RCC 7860 (cell line): ENCODE measurements around the gene PPP4R1.

Experiments
- DNase-seq: peaks from one replicate; pipeline ENCODE4 v3.0.0-alpha.2; 2015; ENCODE audit warnings: low spot score
- FAIRE-seq: peaks from 2 replicates; lab custom pipeline; 2012; peaks lifted over from hg19 to GRCh38; lab: Jason Lieb, UNC

PPP4R1 gene

DNA sequence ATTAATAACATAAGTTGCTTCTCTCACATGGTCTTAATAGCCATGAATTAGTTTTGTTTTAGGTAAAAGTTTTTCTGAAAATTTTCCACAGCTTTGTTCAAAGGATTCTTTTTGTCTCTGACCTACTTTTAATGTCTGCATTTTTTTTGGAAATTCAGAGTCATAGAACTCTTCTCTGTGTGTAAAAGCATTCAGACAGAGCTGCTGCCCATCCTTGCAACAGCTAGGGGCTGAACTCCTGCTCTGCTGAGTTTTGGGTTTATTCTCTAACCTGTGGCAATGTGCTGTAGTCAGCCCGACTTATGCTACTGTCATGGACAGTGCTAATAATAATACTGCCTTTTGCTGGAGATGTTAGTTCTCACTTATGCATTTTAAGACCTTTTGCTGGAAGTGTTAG, 95.0 kb downstream of the PPP4R1 start:
- FAIRE-seq: no peak
- DNase-seq: no peak

DNA sequence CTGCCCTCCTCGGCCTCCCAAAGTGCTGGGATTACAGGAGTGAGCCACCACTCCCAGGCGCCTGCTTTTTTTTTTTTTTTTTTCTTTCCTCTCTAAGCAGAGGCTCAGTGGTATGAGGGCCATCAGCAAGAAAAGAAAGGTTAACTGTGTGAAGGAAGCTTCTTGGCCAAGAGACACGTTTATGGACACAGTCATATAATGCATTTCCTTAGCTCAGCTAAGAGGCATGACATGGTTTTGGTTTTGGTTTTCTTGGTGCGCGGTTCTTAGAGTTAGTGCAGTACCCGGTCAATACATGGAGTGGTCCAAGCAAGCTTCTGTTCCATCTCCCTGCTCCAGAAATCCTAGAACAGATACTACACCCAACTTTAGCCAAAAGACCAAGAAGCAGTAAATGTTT, 96.5 kb downstream of the PPP4R1 start:
- no peak for FAIRE-seq

DNA sequence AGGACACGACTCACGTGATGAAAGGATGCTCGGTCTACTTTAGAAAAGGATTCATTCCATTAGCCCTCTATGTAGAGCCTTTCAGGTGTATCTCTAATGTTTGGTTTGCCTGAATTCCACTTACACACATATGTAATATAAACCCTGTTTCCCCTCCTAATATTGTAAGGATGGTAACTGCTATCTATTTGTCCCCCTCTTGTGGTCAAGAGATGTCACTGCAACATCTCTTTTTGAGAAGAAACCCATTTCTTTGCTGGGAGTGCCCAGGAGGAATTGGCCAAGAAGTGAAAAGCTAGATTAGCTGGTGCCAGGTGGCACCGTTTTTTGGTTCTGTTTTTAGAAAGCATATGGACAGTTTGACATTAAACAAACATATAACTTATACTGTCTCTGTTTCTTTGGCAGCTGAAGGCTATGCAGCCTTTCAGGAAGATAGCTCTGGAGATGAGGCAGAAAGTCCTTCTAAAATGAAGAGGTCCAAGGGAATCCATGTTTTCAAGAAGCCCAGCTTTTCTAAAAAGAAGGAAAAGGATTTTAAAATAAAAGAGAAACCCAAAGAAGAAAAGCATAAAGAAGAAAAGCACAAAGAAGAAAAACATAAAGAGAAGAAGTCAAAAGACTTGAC, 97.8 kb downstream of the PPP4R1 start:
- DNase-seq: peak; percentile 49
- FAIRE-seq: peak; percentile 34

More for the DNA sequence above, 96.5 kb downstream of the PPP4R1 start:
- no peak for DNase-seq

DNA sequence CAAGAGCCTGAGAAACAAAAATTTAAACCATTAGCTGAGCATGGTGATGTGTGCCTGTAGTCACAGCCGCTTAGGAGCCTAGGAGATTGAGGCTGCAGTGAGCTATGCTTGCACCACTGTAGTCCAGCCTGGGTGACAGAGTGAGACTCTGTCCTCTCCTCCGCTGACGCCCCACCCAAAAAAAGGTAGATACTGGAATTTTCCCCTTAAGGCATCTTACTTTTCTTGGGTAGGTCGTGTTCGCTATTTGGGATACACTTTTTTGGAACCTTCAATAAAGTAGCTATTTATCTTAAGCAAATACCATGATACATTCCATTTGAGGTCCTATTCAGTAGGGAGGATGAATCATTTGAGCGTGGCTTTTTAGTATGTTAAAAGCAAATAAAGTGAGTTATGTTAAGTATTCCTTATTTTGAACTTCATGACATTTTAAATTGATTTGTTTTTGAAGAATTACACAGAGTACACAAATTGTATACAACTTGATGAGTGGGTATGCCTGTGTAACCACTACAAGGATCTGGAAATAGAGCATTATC, 100.3 kb downstream of the PPP4R1 start:
- FAIRE-seq: no peak

DNA sequence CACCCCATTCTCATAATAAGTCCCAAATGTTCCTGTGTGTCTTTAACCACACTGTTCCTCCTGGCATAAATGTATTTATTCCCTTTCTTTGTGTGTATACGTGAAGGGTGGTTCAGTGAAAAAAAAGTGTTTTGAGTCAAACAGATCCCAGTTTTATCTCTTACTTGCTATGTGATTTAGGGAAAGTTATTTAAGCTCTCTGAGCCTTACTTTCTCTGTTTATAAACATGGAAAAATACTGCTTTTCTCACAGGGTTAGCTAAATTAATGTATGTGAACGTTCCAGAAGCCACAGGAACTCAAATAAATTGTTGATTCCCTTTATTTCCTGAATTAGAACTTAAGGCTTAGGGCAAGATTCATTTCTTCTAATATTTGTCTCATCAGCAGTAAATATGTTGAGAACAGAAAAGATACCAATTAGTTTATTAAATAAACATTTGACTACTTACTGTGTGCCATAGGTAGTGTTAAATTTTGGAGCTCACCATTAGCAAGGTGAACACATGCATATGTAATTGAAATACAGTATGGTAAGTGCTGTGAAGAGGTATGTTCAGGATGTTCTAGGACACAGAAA, 105.8 kb downstream of the PPP4R1 start:
- FAIRE-seq (no peak), DNase-seq (no peak)

More for the DNA sequence above, 100.3 kb downstream of the PPP4R1 start:
- no peak for DNase-seq

GRCh38 chr18:9507565-9508088, 106.7 kb downstream of the PPP4R1 start:
- DNase-seq: no peak

DNA sequence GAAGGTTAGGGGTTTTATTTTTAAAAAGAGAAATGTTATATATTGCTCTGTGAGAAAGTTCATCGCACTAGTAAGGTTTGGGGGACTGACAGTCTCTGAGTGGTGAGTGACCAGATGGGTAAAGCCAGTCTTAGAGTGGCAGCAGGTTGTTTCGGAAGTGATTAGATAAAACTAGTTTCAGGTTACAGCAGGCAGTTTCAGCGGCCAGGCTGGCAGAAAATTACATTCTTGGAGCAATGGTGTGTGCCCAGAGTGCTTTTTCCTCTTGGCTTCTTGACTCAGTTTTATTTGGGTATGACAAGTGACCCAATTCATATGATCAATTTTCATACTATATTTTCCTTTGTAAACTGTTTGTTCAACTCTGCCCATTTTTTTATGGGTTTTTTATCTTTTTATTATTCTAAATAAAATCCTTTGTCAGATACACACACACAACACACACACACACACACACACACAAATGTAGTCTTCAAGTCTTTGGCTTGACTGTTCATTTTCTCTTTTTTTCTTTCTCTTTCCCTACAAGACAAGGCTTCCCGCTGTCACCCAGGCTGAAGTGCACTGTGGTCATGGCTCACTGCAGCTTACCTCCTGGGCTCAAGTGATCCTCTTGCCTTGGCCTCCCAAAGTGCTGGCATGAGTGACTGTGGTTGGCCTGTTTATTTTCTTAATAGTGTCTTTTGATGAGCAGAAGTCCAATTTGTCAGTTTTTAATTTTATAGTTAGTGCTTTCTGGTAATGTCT, 108.1 kb downstream of the PPP4R1 start:
- peak; percentile 73 for FAIRE-seq
- peak; percentile 10 for DNase-seq

More at GRCh38 chr18:9507565-9508088, 106.7 kb downstream of the PPP4R1 start:
- no peak for FAIRE-seq
